ENCODE data around the gene CRTAC1. TPM values are rescaled to one million over a fixed set of nuclear protein-coding genes. Genes with fewer than 3 reads are reported as not detected.

Gene CRTAC1, protein sequence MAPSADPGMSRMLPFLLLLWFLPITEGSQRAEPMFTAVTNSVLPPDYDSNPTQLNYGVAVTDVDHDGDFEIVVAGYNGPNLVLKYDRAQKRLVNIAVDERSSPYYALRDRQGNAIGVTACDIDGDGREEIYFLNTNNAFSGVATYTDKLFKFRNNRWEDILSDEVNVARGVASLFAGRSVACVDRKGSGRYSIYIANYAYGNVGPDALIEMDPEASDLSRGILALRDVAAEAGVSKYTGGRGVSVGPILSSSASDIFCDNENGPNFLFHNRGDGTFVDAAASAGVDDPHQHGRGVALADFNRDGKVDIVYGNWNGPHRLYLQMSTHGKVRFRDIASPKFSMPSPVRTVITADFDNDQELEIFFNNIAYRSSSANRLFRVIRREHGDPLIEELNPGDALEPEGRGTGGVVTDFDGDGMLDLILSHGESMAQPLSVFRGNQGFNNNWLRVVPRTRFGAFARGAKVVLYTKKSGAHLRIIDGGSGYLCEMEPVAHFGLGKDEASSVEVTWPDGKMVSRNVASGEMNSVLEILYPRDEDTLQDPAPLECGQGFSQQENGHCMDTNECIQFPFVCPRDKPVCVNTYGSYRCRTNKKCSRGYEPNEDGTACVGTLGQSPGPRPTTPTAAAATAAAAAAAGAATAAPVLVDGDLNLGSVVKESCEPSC
- total RNA-seq, result 0.25 to 0.63 TPM (median 0.49 TPM) in 3 replicates

- Mint-ChIP-seq H3K4me3 (peak within 1 kb of the TSS; percentile 51), H3K27me3 (ENCODE audit: low read depth) (peaks cover 91% of the 10 kb centered on the region), H3K4me1 (peaks cover 2% of the 10 kb centered on the region), H3K36me3 (no peaks in the 10 kb centered on the region), H3K9me3 (no peaks in the 10 kb centered on the region), H3K27ac (no peak within 1 kb of the TSS)
- DNase-seq (ENCODE audit: low spot score in 2 of 2, unreplicated experiment in 2 of 2), result peak; percentile 46 to 73
- no peak for TF ChIP-seq CTCF (IDR thresholded peaks at IDR 0.05; ENCODE audit: unreplicated experiment)
Observed at GRCh38 chr10:98030093-98030821, at the start of gene CRTAC1. TSS of gene CRTAC1 (minus strand) at chr10:98030621. CDS start at chr10:98030472, 149 bp downstream.

DNA sequence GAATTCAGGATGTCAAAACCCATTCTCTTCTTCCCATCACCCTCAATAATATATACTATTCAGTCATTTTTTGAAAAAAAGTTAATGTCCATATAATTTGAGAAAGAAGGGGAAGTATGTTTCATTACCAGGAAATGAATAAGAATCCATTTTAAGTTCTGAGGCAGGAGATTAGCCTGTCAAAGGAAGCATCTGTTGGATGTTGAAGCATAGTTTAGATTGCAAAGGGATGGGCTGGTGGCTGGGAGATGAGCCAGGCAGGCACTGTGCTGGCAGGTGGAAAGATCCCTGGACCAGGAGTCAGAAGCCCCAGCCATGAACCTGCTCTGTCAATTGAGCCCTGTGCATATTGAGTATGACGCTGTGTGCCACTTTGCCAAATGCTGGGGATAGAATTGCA lies 48.4 kb upstream of the CRTAC1 start:
- Mint-ChIP-seq H3K9me3 (no peaks in the 10 kb centered on the region), H3K27me3 (ENCODE audit: low read depth) (peaks cover 59% of the 10 kb centered on the region), H3K27ac (no peak overlapping the region), H3K4me1 (no peaks in the 10 kb centered on the region), H3K4me3 (no peak overlapping the region), H3K36me3 (no peaks in the 10 kb centered on the region)
- no peak for TF ChIP-seq CTCF (IDR thresholded peaks at IDR 0.05; ENCODE audit: unreplicated experiment)
- no peak for DNase-seq (ENCODE audit: low spot score in 2 of 2, unreplicated experiment in 2 of 2)

- no peak for TF ChIP-seq CTCF (IDR thresholded peaks at IDR 0.05; ENCODE audit: unreplicated experiment)
- no peaks in the 10 kb centered on the region for H3K36me3 Mint-ChIP-seq
- no peaks in the 10 kb centered on the region for H3K9me3 Mint-ChIP-seq
- H3K27me3 Mint-ChIP-seq (ENCODE audit: low read depth), result peaks cover 49% of the 10 kb centered on the region
- no peak overlapping the region for H3K27ac Mint-ChIP-seq
- H3K4me1 Mint-ChIP-seq, result no peaks in the 10 kb centered on the region
- DNase-seq (ENCODE audit: low spot score in 2 of 2, unreplicated experiment in 2 of 2), result no peak
- no peak overlapping the region for H3K4me3 Mint-ChIP-seq
Observed at GRCh38 chr10:98077223-98077622, 46.8 kb upstream of the CRTAC1 start.

DNA sequence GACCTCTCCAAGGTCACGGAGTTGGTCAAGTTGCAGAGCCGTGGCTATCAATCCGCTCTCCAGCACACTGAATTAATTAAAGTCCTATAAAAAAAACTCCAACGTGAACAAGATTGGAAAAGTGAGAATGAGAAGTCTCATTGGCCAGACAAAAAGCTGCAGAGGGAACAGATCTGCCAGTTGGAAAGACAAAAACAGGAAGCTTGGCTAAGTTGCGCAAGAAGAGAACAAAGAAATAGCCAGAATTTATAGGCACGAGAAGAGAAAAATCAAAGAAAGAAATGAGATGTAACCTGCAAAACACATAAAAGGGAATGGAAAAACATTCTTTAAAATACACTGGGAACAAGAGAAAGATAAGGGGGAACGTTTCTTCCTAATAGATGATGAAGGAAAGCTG lies 45.7 kb upstream of the CRTAC1 start:
- DNase-seq (ENCODE audit: low spot score in 2 of 2, unreplicated experiment in 2 of 2), result no peak
- no peaks in the 10 kb centered on the region for H3K9me3 Mint-ChIP-seq
- no peak overlapping the region for H3K4me3 Mint-ChIP-seq
- H3K36me3 Mint-ChIP-seq, result no peaks in the 10 kb centered on the region
- H3K4me1 Mint-ChIP-seq, result no peaks in the 10 kb centered on the region
- H3K27me3 Mint-ChIP-seq (ENCODE audit: low read depth), result peaks cover 39% of the 10 kb centered on the region
- no peak for TF ChIP-seq CTCF (IDR thresholded peaks at IDR 0.05; ENCODE audit: unreplicated experiment)
- no peak overlapping the region for H3K27ac Mint-ChIP-seq

DNA sequence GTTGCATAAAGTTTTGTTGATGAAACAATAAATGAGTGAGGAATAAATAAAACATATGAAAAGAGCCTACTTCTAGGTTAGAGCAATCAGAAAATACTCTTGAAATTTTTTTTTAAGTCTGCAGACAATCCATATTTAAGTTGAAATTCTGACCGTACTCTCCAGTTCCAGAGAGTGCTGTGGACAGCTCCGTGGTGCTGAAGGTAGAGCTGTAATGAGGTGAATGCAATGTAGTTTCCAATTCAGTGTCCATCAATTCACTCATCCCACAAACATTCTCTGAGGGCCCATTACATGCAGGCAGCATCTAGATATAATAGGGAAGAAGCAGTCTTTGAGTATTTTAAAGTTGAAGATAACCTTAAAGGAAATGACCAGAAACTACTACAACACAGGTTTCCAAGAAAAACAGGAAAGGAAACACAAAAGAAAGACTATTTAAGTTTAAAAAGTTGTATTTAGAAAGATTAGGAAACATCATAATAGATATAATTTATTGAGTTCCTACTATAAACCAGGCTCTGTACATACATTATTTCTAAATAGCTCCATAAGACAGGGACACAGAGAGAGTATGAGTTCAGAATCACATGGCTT lies 44.0 kb upstream of the CRTAC1 start:
- Mint-ChIP-seq H3K4me3 (no peak overlapping the region), H3K27ac (no peak overlapping the region), H3K9me3 (no peaks in the 10 kb centered on the region), H3K27me3 (ENCODE audit: low read depth) (peaks cover 27% of the 10 kb centered on the region), H3K36me3 (no peaks in the 10 kb centered on the region), H3K4me1 (no peaks in the 10 kb centered on the region)
- peak in 1 of 2 experiments; percentile 53 for DNase-seq (ENCODE audit: low spot score in 2 of 2, unreplicated experiment in 2 of 2)
- no peak for TF ChIP-seq CTCF (IDR thresholded peaks at IDR 0.05; ENCODE audit: unreplicated experiment)
